ENCODE results near the gene SNAP47.
A peak's percentile ranks its signal among the peaks of the same experiment; 100 is the strongest.

The SNAP47 gene

GRCh38 chr1:227781314-227781930 is 46.2 kb downstream of the SNAP47 start:
- no peak for DNase-seq (ENCODE audit: low read depth in 2 of 2)

- DNase-seq (ENCODE audit: low read depth in 2 of 2) = no peak
Observed at GRCh38 chr1:227782226-227782625, 47.0 kb downstream of the SNAP47 start.

GRCh38 chr1:227785094-227785804 is 50.0 kb downstream of the SNAP47 start:
- DNase-seq (ENCODE audit: low read depth in 2 of 2) = no peak

GRCh38 chr1:227785805-227786671 is 50.8 kb downstream of the SNAP47 start:
- DNase-seq (ENCODE audit: low read depth in 2 of 2) = no peak

GRCh38 chr1:227786673-227787512 is 51.7 kb downstream of the SNAP47 start:
- no peak for DNase-seq (ENCODE audit: low read depth in 2 of 2)

- peak; percentile 72 to 78 for DNase-seq (ENCODE audit: low read depth in 2 of 2)
Observed at GRCh38 chr1:227787513-227788270, 52.5 kb downstream of the SNAP47 start.

GRCh38 chr1:227788271-227789083 is 53.2 kb downstream of the SNAP47 start:
- no peak for DNase-seq (ENCODE audit: low read depth in 2 of 2)

- DNase-seq (ENCODE audit: low read depth in 2 of 2) = no peak
Observed at GRCh38 chr1:227789084-227790033, 54.1 kb downstream of the SNAP47 start.

GRCh38 chr1:227790034-227790400 is 54.8 kb downstream of the SNAP47 start:
- no peak for DNase-seq (ENCODE audit: low read depth in 2 of 2)

GRCh38 chr1:227790868-227791267 is 55.6 kb downstream of the SNAP47 start:
- DNase-seq (ENCODE audit: low read depth in 2 of 2) = no peak

- DNase-seq (ENCODE audit: low read depth in 2 of 2) = no peak
Observed at GRCh38 chr1:227791425-227792143, 56.3 kb downstream of the SNAP47 start.

GRCh38 chr1:227792216-227793078 is 57.2 kb downstream of the SNAP47 start:
- no peak for DNase-seq (ENCODE audit: low read depth in 2 of 2)

GRCh38 chr1:227793079-227793947 is 58.1 kb downstream of the SNAP47 start:
- DNase-seq (ENCODE audit: low read depth in 2 of 2) = no peak

GRCh38 chr1:227793948-227794816 is 58.9 kb downstream of the SNAP47 start:
- peak; percentile 89 to 90 for DNase-seq (ENCODE audit: low read depth in 2 of 2)

GRCh38 chr1:227794817-227795192 is 59.6 kb downstream of the SNAP47 start:
- DNase-seq (ENCODE audit: low read depth in 2 of 2) = no peak
